HG03342 (cell line): ENCODE results near the gene PPM1M.
A peak's percentile ranks its signal among the peaks of the same experiment; 100 is the strongest.

ENCODE experiments used
- ATAC-seq: cut with Tn5 transposase; IDR thresholded peaks from one replicate; pipeline ENCODE4 v1.9.1; 2021; ENCODE audit warnings: mild to moderate bottlenecking, moderate library complexity; ENCODE audit not compliant: unreplicated experiment

Gene PPM1M

DNA sequence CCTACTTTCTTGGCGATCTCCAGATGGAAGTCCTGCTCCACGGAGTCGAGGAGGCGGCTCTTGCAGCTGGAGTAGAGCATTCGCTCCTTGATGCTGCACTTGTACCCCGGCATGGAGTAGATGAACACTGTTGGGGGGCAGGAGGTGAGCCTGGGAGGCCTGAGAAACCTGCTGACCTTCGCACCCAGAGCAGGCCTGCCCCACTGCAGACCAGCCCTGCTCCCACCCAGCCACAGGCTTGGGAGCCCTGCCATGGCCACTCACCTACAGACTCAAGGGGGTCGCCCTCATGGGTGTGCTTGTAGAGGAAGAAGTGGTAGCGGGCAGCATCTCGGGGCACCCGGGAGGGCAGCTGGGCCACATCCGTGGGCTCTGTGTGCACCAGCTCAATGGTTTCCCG is 15.9 kb upstream of the PPM1M start:
- ATAC-seq, result no peak

DNA sequence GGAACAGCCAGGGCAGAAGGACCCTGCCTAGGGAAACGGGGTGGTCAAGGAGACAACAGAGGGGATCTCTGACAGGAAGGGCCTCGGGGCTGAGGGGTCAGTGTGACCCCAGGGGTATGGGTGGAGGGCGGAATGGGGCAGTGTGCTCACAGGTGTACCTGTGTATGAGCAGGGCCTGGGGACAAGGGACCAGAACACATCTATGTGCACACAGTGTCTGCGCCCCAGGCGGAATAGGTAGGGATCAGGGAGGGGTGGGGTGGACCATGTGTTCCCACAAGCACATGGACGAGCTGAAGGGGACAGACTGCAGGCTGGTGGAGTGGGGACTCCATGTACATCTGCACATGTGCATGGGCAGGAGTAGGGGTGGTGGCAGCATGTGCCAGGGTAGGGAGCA is 15.1 kb upstream of the PPM1M start:
- ATAC-seq, result no peak

DNA sequence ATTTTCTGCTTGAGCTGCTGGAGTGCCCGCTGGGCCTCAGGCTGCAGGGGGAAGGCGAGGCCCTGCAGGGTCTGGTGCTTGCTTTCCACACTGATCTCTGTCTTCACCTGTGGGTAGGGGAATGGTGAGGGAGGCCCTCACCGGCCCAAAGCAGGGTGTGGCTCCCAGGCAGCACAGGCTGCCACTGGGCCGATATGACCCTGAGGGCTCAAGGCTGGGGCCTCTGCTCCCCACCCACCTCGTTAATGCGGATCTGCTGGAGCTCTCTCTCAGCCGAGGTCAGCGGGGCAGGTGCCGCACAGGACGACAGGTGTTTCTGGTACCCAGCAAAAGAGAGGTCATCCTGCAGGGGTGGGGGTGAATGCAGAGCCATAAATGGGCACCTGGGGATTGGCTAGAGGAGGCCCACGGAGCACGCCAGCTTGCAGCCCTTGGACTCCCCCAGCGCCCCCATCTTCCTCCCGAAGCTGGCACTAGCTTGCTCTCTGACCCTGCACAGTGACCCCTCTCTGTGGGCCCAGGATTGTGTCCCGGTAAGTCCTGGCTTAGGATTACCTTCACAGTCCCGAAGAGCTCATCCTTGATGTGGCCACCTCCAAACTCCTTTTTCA is 14.6 kb upstream of the PPM1M start:
- ATAC-seq, result no peak

DNA sequence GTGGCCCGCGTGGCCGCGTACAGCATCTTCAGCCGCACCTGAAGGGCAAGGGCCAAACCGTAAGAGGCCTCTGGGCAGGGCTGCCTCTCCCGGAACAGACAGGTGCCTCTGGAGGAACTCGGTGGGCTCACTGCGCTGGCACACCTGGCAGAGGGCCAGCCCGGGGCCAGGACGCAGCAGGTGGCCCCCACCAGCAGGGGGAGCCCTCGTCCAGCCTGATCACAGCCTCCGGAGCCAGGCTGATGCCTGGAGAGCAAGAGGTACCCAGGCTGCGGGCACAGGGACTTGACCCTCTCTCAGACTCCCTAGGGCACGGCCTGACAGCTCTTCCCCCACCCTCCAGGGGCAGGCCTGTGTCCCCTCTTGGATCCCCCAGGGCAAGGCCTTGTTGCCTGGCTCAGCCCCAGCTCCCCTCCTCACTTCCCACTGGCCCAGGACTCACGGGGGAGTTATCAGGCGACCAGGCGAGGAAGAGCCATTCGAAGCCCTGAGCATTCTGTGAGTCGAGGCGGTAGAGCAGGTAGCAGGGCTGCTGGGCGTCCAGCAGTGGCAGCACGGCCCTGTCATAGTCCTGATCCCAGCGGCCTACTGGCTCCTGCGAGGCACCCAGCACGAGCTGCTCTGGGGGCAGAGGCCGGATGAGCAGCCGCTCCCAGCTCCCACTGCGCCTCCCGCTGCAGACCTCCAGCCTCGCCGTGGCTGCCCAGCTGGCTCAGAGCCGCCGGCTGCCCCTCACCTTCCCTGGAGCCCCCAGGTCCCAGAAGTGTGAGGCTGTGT is 13.9 kb upstream of the PPM1M start:
- no peak for ATAC-seq

DNA sequence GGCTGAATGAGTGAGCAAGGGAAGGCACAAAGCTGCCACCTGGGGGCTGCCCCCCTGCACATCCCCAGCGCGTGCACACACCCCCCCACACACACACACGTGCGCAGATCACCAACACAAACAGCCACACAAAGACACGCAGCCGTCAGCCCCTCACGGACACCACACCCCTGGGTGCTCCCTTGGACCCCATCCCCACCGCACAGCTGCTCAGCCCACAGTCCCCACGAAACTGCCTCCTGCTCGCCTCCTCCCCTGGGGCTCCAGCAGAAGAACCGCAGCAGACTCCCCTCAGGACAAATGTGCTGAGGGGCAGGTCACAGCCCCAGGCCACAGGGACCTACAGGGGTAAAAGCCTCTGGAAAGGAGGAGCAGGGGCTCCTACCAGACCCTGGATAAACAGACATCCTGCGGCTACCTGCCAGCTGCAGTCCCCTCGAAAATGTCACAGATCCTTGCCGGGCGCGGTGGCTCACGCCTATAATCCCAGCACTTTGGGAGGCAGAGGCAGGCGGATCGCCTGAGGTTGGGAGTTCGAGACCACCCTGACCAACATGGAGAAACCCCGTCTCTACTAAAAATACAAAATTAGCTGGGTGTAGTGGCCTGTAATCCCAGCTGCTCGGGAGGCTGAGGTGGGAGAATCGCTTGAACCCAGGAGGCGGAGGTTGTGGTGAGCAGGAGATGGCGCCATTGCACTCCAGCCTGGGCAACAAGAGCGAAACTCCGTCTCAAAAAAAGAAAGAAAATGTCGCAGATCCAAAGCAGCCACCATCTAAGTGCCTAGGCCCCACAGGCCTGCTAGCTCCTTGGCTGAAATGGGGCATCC is 13.1 kb upstream of the PPM1M start:
- ATAC-seq, result no peak

DNA sequence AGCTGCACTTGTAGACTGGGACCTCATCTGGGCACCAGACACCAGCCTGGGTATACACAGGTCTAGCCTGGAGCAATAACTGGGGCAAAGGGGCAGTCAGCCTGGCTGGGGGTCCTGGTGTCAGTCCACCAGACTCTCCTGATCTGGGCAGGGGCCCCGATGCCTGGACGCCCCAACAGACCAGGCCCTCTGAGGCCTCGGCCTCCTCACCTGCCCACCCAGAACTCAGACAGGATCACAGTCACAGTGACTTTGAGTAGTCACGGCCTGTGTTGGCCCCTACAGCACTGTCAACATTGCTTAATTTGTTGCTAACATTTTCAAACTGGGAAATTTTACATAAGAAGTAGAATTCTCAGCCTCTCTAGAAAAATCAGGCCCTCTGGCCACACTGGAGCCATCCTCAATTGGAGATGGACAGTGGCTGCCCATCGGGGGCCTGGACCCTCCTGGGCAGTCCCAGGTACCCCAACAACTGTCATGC is 12.4 kb upstream of the PPM1M start:
- no peak for ATAC-seq

DNA sequence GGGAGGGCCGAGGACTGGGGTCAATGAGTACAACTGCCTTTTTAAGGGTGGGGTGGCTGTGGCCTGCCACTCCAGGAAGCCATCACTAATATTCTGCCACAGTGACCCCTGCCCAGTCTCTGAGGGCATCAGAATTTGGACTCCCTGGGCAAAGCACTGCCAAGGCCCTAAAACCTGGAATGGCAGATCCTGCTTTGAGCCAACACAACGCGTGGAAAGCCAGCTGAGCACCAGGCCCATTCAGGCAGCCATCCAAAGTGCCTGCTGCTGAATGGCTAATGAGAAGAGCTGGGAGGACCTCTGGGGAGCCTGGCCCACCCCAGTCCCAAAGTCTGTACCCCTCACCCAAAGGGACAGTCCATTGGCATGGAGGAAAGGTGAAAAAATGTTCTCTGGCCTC is 11.6 kb upstream of the PPM1M start:
- no peak for ATAC-seq

DNA sequence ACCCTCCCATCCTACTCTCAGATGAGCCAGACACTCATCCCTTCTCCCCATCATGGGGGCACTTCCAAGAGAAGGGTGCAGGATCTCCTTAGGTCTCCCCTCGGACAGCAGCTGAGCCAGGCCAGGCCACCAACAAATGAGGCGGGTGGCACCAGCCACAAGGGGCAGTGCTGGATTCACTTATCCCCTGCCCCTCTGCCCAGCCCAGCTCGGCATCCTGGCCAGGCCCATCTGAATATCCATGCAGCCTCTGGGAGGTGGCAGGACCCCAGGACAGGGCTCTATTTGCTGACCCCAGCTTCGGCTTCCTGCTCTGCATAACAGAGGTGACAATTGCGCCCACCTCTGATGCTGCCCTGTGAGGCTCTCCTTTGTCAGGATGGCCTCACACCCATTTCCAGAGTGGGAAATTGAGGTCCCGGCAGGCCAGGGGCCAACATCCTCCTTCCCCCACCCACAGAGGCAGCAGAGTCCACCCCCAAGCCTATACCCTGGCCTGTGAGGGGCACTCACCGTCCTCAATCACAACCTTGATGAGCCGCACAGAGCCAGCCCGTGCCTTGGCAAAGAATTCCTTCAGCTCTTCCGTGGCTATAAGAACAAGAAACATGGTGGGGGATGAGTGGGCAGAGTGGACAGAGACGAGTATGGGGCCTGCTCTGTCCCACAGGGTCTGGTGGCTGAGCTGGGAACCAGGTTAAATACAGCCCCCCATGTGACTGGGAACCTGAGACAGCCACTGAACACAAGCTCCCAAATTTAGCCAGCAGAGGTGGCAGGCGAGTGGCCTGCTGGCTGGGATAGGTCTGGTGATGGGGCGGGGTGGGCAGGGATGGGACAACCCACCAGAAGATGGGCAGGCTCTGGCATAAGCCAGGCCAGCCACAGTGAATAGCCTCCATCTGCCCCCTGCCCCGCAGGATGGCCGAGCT is 10.8 kb upstream of the PPM1M start:
- ATAC-seq, result no peak

DNA sequence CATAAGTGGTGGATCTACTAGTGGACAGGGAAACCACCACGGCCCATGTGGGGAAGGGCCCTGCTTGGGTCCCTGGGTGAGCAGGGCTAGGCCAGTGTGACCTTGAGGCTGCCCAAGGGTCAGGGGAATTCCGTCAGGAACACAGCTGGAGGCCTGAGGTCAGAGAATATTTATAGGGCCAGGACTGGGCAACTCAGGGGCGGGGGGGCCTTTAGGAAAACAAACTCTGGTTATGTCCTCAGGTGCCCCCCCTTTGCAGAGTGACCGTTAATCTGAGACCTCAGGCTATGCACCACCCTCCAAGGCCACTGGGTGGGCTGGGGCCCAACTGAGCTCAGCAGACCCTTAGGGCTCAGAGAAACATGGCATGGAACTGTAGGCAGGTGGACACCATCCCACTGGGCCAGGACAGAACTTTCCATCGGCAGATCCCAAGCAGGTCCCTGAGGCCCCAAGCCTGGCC is 9.1 kb upstream of the PPM1M start:
- no peak for ATAC-seq

DNA sequence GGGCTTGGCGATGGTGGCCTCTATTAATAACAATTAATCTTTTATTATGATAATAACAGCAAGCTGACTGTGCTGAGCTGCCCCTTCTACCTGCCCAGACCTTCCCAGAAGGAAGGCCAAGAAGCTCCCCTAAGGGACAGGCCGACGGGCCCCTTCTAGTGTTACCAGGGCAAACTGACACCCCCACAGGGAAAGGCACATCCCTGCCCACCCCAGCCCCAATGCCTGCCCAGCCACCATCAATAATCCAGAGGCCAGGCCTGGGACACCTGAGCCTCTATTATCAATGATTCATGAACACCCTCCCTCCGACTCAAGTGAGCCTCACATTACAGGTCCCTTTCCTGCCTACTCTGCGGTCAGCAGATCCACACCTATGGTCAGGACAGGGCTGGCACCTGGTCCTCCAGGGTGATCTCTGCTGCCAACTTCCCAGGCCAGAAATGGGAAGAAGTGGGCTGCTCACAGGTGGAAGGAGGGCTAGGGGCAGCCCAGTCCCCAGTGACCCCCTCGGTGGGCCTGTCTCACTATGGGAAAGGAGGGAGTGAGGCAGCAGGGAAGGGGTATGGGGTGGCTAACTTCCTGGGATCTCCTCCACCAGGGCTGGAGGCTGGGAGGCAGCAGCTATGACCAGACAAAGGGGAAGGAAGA is 8.4 kb upstream of the PPM1M start:
- ATAC-seq, result no peak

DNA sequence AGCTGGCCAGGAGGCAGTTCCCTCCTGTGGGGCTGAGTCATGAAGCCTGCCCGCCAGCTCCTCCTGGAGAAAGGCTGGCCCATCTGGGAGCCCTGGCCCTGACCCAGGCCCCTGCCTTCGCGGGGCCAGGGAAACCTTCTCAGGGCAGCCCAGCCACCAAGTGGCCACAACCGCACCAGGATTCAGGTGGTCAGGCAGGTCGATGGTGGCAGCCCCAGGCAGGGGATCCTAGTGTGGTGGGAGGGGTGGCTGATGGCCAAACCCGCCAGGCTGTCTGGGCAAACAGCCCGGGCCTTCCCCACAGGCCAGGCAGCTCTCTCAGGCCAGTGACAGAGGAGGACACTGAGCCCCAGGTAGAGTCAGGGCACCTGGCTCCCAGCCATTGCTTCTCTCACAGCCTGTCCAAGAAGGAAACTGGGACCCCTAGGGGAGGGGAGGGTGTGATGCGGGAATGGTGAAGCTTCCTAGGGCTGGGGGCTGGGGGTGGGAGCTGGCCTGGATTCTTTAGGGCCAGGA is 7.8 kb upstream of the PPM1M start:
- ATAC-seq, result no peak

DNA sequence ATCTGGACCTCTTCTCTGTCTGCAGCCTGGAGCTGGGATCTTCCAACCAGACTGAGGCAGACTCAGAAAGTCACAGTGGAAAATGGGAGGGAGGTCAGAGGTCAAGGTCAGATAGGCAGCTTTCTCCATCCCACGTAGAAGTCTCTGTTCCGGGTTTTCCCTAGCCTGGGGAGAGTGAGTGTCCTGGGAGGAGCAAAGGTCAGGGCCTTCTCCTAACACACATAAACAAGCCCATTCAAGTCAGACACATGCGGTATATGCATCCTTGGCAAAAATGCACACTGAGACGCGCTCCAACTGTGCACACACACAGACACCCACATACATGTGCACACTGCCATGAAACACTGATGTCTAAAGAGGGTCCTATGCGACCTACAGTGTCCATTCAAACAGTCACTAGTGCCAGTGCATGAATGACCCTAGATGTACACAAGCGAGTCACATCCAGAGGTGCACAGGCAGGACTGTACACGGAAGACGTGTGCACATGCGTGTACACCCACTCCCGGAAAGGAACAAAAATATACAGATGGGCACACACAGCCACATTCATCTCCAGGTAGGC is 7.3 kb upstream of the PPM1M start:
- no peak for ATAC-seq

DNA sequence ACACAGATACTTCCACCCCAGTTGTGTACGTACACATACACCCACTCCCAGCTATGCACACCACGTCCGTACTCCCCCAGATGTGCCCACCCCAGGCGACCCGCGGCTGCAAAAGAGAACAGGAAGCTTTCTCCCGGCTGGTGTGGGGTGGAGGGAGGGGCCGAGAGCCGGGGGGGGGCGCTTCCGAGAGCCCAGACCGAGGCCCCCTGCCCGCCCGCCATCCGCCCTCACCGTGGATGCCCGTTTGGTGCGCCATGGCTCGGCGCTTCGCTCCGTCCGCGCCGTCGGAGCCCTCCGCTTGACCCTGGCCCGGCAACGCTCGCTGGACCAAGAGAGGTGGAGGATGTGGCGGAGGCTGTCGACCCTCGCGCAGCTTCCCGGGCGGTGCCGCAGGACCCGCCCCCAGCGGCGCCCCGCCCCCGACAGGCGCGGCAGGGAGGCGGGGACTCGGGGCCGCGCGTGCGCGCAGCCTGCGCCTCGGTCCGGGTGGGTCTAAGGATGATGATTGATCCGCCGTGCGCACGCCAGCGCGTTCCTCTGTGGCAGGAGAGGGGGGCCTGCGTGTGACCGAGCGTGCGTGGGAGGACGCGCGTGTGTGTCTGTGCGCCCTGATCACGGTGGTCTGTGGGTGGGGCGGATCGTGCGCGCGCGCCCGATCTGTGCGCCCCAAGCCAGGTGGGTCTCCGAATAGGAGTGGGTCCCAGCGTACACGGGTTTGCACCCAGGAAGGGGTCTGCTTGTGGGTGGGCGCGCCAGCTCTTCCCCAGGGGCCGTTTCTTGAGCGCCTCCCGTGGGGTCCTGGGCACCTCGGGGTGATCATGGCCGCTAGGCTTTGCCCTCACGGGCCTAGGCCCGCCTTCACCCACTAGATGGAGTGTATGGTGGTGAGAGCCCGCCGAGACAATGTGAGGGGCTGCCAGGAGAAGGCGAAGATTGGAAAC is 6.5 kb upstream of the PPM1M start, which contains the start of gene TWF2:
Gene TWF2 (minus strand): TSS at position 398 of the 941 bp plus-strand sequence. CDS start 142 bp downstream, at position 256.
- peak; percentile 76 for ATAC-seq

DNA sequence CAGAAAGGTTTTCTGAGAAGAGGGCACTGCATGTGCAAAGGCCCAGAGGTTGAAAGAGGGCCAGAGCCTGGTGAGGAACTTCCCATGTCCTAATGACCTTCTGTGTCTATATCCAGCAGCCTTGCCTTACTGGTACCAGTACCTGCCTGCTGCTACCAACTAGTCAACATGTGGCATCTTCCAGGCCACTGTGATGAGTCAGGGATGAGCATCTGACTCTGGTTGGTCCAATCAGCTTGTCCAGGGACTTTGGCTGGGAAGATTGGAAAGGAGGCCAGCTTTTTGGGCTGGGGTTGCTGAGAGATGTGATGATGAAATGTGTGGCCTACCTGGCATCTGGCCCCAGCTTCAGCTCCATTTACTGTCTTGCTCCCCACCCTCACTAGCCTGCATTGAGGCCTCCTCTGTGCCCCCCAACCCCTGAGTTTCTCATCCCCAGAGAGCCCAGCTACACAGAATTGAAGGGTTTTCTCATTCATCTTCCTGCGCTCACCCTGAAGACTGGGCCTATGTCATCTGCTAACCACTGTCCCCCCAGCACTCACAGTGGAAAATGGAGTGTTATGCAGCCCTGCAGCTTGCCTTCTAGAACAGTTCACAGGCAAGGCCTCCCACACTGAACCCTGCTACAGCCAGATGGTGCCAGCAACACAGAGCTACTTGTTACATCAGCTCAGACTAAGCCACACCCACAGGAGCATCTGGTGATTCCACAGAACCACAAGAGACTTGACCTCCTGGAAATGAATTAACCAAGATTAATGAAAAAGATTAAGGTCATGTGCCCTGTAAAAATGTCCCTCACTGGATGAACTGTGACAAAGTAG is 5.3 kb upstream of the PPM1M start:
- ATAC-seq, result no peak

DNA sequence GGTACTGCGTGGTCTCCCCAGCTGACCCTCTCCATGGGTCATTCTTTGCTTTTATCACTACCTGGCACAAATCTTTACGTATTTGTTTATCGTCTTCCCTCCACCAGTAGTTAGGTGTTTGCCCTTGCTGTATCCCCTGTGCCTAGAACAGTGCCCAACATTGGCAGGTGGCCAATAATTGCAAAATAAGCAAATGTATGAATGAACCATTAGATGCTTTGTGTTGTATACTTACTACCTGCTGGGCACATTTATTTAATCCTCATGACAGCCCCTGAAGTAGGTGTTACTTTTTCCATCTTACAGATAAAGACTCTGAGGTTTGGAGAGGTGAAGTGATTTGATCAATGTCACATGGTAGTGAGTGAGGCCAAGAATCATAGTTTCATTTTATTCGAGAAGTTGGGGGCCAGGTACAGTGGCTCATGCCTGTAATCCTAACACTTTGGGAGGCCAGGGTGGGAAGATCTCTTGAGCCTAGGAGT is 4.6 kb upstream of the PPM1M start:
- no peak for ATAC-seq

DNA sequence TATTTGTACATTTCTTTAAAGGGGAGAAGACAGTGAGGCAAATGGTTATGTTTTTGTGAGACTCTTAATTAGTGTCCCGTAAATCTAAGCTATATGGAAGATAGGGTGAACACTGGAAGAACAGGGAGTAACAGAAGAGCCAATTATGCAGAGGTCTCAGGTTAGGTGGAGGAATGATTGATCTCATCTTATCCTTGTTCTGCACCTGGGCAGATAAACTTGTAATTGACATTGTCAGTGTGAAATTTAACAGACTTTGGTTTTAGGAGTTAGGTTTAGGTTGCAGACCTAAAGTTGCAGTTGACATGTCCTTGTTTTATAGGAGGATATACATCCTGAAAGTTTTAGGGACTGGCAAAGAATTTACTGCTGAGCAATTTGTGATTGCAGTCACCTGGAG is 3.5 kb upstream of the PPM1M start:
- ATAC-seq, result no peak
